Hair follicle dermal papilla cell (primary cell): ENCODE measurements around the gene ZNF141. TPM values are rescaled to one million over a fixed set of nuclear protein-coding genes. Genes with fewer than 3 reads are reported as not detected.

Experiments
- small RNA-seq: library from RNA; depleted of rRNA; stranded (forward); fragments of <200 nt; gene quantifications from one replicate; pipeline ENCODE3, GENCODE V24; 2012
- total RNA-seq: library from RNA; depleted of rRNA; stranded (reverse); fragments of >200 nt; gene quantifications from 2 replicates; pipeline ENCODE4 v1.2.3, GENCODE V29; 2012

ZNF141 gene
- 10.2 and 12.0 TPM in 2 replicates for total RNA-seq

DNA sequence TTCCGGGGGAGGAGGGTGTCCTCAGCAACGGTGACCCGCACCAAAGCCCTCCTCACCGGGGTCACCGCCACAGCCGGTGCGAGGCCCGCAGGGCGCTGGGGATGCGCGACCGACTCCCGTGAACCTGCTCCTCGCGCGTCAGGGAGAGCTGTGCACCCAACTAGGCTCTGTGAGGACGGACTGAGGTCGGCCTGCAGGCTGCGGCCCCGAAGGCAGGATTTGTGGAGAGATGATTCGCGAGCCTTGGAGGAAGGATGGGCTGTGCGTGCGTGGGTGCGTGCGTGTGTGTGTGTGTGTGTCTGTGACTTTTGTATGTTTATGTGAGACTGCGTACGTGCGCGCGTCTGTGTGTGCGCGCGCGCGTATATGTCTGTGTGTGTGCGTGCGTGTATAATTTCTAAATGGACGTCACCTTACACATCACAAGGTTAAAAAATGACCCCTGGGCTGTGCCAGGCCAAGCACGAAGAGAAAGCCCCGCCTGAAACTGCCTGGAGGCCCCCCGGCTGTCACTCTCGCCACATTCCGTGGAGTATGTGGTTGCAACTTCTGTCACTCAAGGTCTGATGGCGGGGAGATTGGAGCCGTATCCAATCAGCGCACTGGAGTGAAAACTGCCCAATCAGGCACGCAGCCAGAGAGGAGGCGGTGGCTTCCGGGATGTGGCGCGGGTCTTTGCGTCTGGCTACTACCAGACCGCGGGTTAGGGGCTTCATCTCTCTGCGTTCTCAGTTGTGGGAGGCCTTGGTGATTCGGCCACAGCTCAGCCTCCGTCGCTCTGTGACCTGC is at the start of gene ZNF141:
Gene ZNF141, plus strand, starts transcription at position 672 of the 789 bp plus-strand sequence. CDS start 170 bp downstream, outside the sequence.

DNA sequence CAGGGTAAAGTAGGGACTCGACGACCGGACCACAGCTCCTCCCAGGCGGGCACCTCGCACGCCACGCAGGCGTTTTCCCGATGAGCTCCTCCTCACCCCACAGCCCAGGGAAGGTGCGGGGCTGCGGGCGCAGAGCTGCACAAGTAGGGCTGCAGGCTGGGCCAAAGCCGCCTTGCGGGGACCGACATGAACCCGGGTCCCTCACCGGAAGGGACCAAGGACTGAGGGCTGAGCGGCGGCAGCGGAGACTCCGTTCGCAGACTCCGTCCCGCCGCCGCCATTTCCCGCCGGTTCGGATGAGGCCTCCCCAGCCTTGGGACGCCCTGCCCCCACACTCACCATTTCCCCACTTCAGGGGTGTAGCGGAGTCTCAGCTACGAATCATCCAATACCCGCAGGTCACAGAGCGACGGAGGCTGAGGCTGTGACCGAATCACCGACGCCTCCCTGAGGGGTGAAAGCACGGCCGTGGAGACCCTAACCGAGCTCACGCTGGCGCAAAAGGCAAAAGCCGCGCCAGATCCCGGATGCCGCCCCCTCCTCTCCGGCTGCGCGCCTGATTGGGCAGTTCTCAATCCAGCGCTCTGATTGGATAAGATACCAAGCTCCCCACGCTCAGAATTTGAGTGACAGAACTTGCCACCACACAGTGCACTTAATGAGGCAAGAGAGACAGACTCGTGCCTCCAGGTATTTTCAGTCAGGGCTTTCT is 32.5 kb upstream of the ZNF141 start, which contains the start of gene ZNF732:
Gene ZNF732, minus strand, starts transcription at position 506 of the 712 bp plus-strand sequence. Its CDS starts 164 bp downstream, at position 342.

Small RNA genes within 50 kb of the gene (small RNA-seq; reads per million reads assigned to genes)
- gene AC079140.2 (not detected), gene MIR571 (not detected), gene ZNF519P4 (not detected)

Other genes with a start within 250 kb of the ZNF141 start
- 4.3 and 8.3 TPM in 2 replicates for gene ZNF718, start 213.3 kb upstream of the ZNF141 start, total RNA-seq
- 1.1 and 1.7 TPM in 2 replicates for gene ZNF732, start 32.3 kb upstream of the ZNF141 start, total RNA-seq
- gene ZNF721, start 161.3 kb downstream of the ZNF141 start, total RNA-seq, result 13.6 and 22.6 TPM in 2 replicates
- gene PIGG, start 161.4 kb downstream of the ZNF141 start, total RNA-seq, result 44.3 and 58.4 TPM in 2 replicates
- gene TMEM271, start 238.5 kb downstream of the ZNF141 start, total RNA-seq, result not detected in 2 replicates